ENCODE data around the gene MRPS31. TPM values are rescaled to one million over a fixed set of nuclear protein-coding genes. Genes with fewer than 3 reads are reported as not detected.
A peak's percentile ranks its signal among the peaks of the same experiment; 100 is the strongest.

The MRPS31 gene
- total RNA-seq, result 10 to 100 TPM; 13.0 to 15.8 TPM
- 19.8 to 55.2 reads per million in 2 donors for total RNA-seq

DNA sequence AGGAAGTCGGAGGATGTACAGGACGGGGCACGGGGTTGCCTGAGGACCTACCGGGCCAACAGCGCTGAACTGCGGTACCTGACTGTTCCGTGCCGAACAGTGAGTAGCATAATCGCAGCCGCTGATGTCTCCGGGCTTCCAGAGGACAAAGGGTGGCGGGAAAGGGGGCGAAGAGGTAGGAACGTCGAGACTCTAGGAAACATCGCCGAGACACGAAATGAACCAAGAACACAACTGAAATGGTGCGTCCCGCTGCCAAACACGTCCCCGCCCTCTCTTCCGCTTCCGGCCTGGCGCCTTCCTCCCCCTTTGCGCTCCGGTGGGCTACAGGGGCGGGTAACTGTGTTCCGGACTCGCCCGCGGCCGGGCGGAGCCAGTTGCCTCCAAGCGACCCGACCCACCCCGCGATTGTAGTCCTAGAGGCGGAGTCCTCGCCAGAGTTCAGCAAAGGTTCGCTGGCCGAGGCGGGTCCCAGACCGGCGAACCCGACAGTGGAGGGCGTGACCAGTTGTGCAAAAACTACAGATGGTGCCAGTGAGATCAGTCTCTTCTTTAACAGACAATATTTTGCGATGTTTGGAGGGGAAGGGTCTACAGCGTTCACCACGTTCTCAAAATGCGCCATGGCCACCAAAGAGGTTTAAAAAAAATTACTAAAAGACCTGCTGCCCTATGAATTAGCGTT lies at the start of gene MRPS31:
Gene MRPS31 (minus strand): TSS at position 257 of the 685 bp plus-strand sequence. CDS start 54 bp downstream, at position 203.
- no peaks in the 10 kb centered on the region for H3K9me3 ChIP-seq (ENCODE audit: control insufficient read depth, low read length, poor library complexity, severe bottlenecking)
- DNase-seq (peak; percentile 87 to 93 (median 88)), ATAC-seq (peak; percentile 97)
- Mint-ChIP-seq H3K4me3 (peak within 1 kb of the TSS; percentile 95), H3K27me3 (no peaks in the 10 kb centered on the region), H3K4me1 (peaks cover 24% of the 10 kb centered on the region), H3K27ac (peak within 1 kb of the TSS; percentile 95), H3K36me3 (ENCODE audit: low read depth) (no peaks in the 10 kb centered on the region)

DNA sequence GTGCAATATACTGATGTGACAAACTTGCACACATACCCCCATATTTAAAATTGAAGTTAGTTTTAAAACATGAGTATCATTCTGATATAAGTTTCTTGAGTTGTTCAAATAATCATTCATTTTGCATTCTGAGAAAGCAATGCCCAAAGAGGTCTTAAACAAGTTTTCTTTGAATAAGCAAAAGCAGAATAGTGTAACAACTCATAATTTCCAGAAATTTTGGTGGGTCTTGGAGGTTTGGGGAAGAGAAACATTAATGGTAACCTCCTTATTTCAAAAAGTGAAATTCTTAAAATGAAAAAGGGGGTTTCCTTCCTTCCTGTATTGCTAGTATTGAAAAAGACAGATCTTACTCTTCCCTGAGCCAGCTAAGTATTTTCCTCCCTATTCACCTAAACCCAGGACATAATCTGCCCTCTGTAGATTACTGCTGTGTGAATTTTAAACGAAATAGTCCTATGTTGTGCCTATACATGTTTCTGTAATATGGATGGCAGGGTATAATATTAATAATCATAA lies 48.9 kb upstream of the MRPS31 start:
- H3K36me3 Mint-ChIP-seq (ENCODE audit: low read depth), result peaks cover 2% of the 10 kb centered on the region
- ATAC-seq, result no peak
- H3K27ac Mint-ChIP-seq, result no peak overlapping the region
- no peak overlapping the region for H3K4me3 Mint-ChIP-seq
- H3K9me3 ChIP-seq (ENCODE audit: control insufficient read depth, low read length, poor library complexity, severe bottlenecking), result no peaks in the 10 kb centered on the region
- H3K27me3 Mint-ChIP-seq, result no peaks in the 10 kb centered on the region
- DNase-seq, result no peak
- H3K4me1 Mint-ChIP-seq, result peaks cover 2% of the 10 kb centered on the region

DNA sequence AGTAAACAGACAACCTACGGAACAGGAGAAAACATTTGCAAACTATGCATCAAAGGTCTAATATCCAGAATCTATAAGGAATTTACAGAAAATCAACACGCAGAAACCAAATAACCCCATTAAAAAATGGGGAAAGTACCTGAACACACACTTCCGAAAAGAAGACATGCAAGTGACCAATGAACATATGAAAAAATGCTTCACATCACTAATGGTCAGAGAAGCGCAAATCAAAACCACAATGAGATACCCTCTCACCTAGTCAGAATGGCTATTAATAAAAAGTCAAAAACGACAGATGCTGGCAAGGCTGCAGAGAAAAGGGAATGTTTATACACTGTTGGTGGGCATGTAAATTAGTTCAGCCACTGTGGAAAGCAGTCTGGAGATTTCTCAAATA lies 47.9 kb upstream of the MRPS31 start:
- Mint-ChIP-seq H3K27ac (no peak overlapping the region), H3K4me3 (no peak overlapping the region)
- no peak for ATAC-seq

DNA sequence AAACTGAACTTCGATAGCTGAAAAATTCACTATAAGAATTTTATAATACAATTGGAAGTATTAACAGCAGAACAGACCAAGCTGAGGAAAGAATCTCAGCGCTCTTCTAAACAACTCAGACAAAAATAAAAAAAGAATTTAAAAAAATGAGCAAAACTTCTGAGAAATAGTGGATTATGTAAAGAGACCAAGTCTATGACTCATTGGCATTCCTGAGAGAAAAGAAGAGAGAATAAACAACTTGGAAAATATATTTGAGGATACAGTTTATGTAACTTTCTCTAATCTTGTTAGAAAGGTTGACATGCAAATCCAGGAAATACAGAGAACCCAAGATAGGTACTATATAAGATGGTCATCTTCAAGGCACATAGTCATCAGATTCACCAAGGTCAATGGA lies 43.8 kb upstream of the MRPS31 start:
- Mint-ChIP-seq H3K36me3 (ENCODE audit: low read depth) (peaks cover 2% of the 10 kb centered on the region), H3K27me3 (no peaks in the 10 kb centered on the region), H3K4me1 (no peaks in the 10 kb centered on the region), H3K27ac (no peak overlapping the region), H3K4me3 (no peak overlapping the region)
- ATAC-seq, result no peak
- no peaks in the 10 kb centered on the region for H3K9me3 ChIP-seq (ENCODE audit: control insufficient read depth, low read length, poor library complexity, severe bottlenecking)
- no peak for DNase-seq

More for the DNA sequence above, 47.9 kb upstream of the MRPS31 start:
- Mint-ChIP-seq H3K4me1 (peaks cover 2% of the 10 kb centered on the region), H3K27me3 (no peaks in the 10 kb centered on the region), H3K36me3 (ENCODE audit: low read depth) (peaks cover 2% of the 10 kb centered on the region)
- no peak for DNase-seq
- no peaks in the 10 kb centered on the region for H3K9me3 ChIP-seq (ENCODE audit: control insufficient read depth, low read length, poor library complexity, severe bottlenecking)

- peak; percentile 57 for ATAC-seq
- no peaks in the 10 kb centered on the region for H3K9me3 ChIP-seq (ENCODE audit: control insufficient read depth, low read length, poor library complexity, severe bottlenecking)
- Mint-ChIP-seq H3K27ac (no peak overlapping the region), H3K4me1 (no peaks in the 10 kb centered on the region), H3K36me3 (ENCODE audit: low read depth) (peaks cover 2% of the 10 kb centered on the region), H3K4me3 (no peak overlapping the region), H3K27me3 (no peaks in the 10 kb centered on the region)
- no peak for DNase-seq
Measured at GRCh38 chr13:40813667-40814454, 42.9 kb upstream of the MRPS31 start.

GRCh38 chr13:40812724-40813445 lies 41.9 kb upstream of the MRPS31 start:
- no peaks in the 10 kb centered on the region for H3K4me1 Mint-ChIP-seq
- ATAC-seq (no peak), DNase-seq (no peak)
- no peak overlapping the region for H3K4me3 Mint-ChIP-seq
- no peaks in the 10 kb centered on the region for H3K27me3 Mint-ChIP-seq
- H3K27ac Mint-ChIP-seq, result no peak overlapping the region
- peaks cover 2% of the 10 kb centered on the region for H3K36me3 Mint-ChIP-seq (ENCODE audit: low read depth)
- H3K9me3 ChIP-seq (ENCODE audit: control insufficient read depth, low read length, poor library complexity, severe bottlenecking), result no peaks in the 10 kb centered on the region

DNA sequence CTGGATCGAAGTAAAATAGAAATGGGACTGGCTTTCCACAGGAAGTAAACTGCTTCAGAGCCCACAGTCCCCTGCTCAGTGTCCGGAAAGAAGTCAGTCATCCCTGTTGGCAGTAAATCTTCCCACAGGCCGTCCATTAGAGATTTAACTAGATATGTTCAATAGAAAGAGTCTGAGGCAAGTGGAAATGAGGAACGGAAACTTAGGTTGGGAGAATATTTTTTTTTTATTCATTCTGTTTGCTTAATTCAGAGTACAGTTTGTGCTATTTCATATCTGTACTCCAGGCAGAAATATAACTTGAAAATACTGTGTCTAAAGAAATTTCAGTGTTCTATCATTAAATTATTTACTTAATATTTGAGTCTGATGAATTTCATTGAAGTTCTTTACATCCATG lies 41.1 kb upstream of the MRPS31 start:
- H3K4me1 Mint-ChIP-seq, result no peaks in the 10 kb centered on the region
- H3K27ac Mint-ChIP-seq, result no peak overlapping the region
- ATAC-seq, result no peak
- H3K36me3 Mint-ChIP-seq (ENCODE audit: low read depth), result peaks cover 5% of the 10 kb centered on the region
- DNase-seq, result no peak
- no peak overlapping the region for H3K4me3 Mint-ChIP-seq
- no peaks in the 10 kb centered on the region for H3K27me3 Mint-ChIP-seq
- H3K9me3 ChIP-seq (ENCODE audit: control insufficient read depth, low read length, poor library complexity, severe bottlenecking), result no peaks in the 10 kb centered on the region

GRCh38 chr13:40809471-40809870 lies 38.5 kb upstream of the MRPS31 start:
- Mint-ChIP-seq H3K27me3 (no peaks in the 10 kb centered on the region), H3K36me3 (ENCODE audit: low read depth) (peaks cover 4% of the 10 kb centered on the region), H3K27ac (no peak overlapping the region), H3K4me1 (peaks cover 2% of the 10 kb centered on the region), H3K4me3 (no peak overlapping the region)
- no peak for DNase-seq
- no peaks in the 10 kb centered on the region for H3K9me3 ChIP-seq (ENCODE audit: control insufficient read depth, low read length, poor library complexity, severe bottlenecking)
- ATAC-seq, result no peak

DNA sequence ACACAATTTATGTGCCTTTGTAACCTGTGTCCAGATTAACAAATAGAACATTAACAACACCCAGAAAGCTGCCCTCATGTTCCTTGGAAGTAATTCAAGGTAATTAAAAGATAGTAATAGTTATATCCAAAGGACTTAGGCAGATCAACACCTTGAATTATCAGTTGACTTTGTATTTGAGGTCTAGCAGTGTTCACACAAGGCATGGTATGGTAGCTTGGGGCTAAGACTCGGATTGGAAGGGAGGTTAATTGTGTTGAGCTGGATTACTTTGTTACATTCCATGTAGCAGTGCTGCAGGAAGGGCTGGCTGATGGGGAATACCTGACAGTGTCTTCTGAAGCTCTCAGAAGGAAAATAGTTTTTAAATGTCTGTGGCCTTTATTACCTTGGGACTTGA lies 35.3 kb upstream of the MRPS31 start:
- no peak overlapping the region for H3K4me3 Mint-ChIP-seq
- DNase-seq (no peak), ATAC-seq (no peak)
- H3K4me1 Mint-ChIP-seq, result peaks cover 2% of the 10 kb centered on the region
- H3K9me3 ChIP-seq (ENCODE audit: control insufficient read depth, low read length, poor library complexity, severe bottlenecking), result no peaks in the 10 kb centered on the region
- H3K27ac Mint-ChIP-seq, result no peak overlapping the region
- no peaks in the 10 kb centered on the region for H3K27me3 Mint-ChIP-seq
- H3K36me3 Mint-ChIP-seq (ENCODE audit: low read depth), result peaks cover 5% of the 10 kb centered on the region

DNA sequence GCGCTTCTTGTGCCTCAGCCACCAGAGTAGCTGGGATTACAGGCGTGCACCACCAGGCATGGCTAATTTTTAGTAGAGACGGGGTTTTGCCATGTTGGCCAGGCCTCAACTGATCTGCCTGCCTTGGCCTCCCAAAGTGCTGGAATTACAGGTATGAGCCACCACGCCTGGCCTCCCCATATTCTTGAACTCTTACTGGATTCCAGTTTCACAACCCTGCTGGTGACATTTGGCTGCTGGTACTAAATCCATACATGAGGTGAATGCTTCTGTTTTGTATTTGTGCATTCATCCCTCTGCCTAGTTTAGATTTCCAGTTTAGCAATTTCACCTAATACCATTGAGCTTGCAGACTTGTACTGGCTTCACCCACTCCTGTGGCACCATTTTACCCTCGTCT lies 32.3 kb upstream of the MRPS31 start:
- no peaks in the 10 kb centered on the region for H3K9me3 ChIP-seq (ENCODE audit: control insufficient read depth, low read length, poor library complexity, severe bottlenecking)
- Mint-ChIP-seq H3K36me3 (ENCODE audit: low read depth) (peaks cover 8% of the 10 kb centered on the region), H3K27me3 (no peaks in the 10 kb centered on the region), H3K4me1 (peaks cover 7% of the 10 kb centered on the region), H3K27ac (no peak overlapping the region), H3K4me3 (no peak overlapping the region)
- no peak for DNase-seq
- ATAC-seq, result no peak

- Mint-ChIP-seq H3K4me3 (no peak overlapping the region), H3K27me3 (no peaks in the 10 kb centered on the region), H3K4me1 (peaks cover 9% of the 10 kb centered on the region), H3K27ac (no peak overlapping the region), H3K36me3 (ENCODE audit: low read depth) (peaks cover 6% of the 10 kb centered on the region)
- DNase-seq, result no peak
- ATAC-seq, result no peak
- H3K9me3 ChIP-seq (ENCODE audit: control insufficient read depth, low read length, poor library complexity, severe bottlenecking), result no peaks in the 10 kb centered on the region
Measured at GRCh38 chr13:40801255-40802217, 30.5 kb upstream of the MRPS31 start.

DNA sequence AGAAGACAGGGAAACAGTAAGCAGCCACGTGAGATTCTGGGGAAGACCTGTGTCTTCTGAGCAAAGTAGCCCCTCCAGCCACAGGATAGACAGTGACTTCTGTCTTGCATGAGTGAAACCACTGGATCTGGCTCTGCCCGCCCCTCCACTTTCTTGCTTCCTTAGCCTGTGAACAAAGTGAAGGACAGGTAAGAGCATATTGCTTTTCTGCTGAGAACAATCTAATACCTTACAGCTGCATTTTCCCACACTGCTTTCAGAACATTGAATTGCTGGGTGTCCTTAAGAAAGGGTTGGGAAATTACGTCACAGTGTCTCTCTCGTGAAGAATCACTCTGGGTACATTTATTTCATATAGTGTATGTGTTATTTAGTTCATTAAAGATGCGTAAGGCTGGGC lies 29.6 kb upstream of the MRPS31 start:
- Mint-ChIP-seq H3K4me1 (peaks cover 11% of the 10 kb centered on the region), H3K27me3 (no peaks in the 10 kb centered on the region), H3K27ac (no peak overlapping the region), H3K4me3 (peak overlapping the region; percentile 63), H3K36me3 (ENCODE audit: low read depth) (peaks cover 6% of the 10 kb centered on the region)
- DNase-seq (no peak), ATAC-seq (no peak)
- H3K9me3 ChIP-seq (ENCODE audit: control insufficient read depth, low read length, poor library complexity, severe bottlenecking), result no peaks in the 10 kb centered on the region
